Activated CD4-positive, alpha-beta memory T cell treated with anti-CD3 and anti-CD28 coated beads for 36 hours (primary cell): ENCODE results near the gene NDUFAF2. TPM values are rescaled to one million over a fixed set of nuclear protein-coding genes. Genes with fewer than 3 reads are reported as not detected.

ENCODE experiments used
- CTCF ChIA-PET: fragments of 350-600 bp; sonication (Branson Sonifier 250); formaldehyde crosslinking; loops from one replicate; lab custom pipeline; 2021; ENCODE audit warnings: antibody characterized with exemption, inconsistent platforms; lab: Charles Lee
- POLR2A ChIA-PET: fragments of 350-600 bp; sonication (Branson Sonifier 250); formaldehyde crosslinking; loops from one replicate; lab custom pipeline; 2021; ENCODE audit warnings: antibody characterized with exemption; lab: Charles Lee
- DNase-seq: peaks from one replicate; pipeline ENCODE4 v3.0.0-alpha.2; 2020
- H3K27ac Mint-ChIP-seq: one replicate; pipeline ENCODE4 v1.8.0; 2021; ENCODE audit warnings: mixed read lengths
- H3K27me3 Mint-ChIP-seq: one replicate; pipeline ENCODE4 v1.8.0; 2021; ENCODE audit warnings: mixed read lengths
- H3K36me3 Mint-ChIP-seq: one replicate; pipeline ENCODE4 v1.8.0; 2021; ENCODE audit warnings: mixed read lengths
- H3K4me1 Mint-ChIP-seq: one replicate; pipeline ENCODE4 v1.8.0; 2021; ENCODE audit warnings: low read depth, mixed read lengths
- H3K4me3 Mint-ChIP-seq: one replicate; pipeline ENCODE4 v1.8.0; 2021; ENCODE audit warnings: mild to moderate bottlenecking, mixed read lengths
- H3K9me3 Mint-ChIP-seq: one replicate; pipeline ENCODE4 v1.8.0; 2021; ENCODE audit warnings: mixed read lengths
- intact Hi-C: fragments of 100-400 bp; cut with micrococcal nuclease; formaldehyde crosslinking; loops from one replicate; pipeline ENCODE4 v1.15.1; 2023
- total RNA-seq, 2 experiments: library from RNA; stranded (reverse); gene quantifications; one replicate each; pipeline ENCODE4 v1.2.3, GENCODE V29; 2021

The NDUFAF2 gene
- total RNA-seq, 2 experiments from 2014 or later = 35.6 to 38.4 TPM

DNA sequence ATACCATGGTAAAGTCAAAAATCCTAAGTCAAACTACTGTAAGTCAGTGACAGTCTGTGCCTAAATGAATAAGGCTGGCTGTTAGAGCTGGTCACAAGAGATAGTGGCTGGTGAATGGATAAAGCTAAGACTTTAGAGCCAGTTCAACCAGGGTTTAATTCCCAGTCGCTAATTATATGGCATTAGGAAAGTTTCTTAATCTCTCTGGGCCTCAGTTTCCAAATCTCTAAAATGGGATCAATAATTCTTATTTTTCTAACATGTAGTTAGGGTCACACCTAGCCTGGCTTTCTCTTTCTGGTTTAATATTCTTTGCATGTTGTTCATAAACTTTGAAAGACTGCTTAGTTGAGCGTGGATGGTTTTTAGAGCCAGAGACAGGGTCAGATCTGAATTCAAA is 152.5 kb downstream of the NDUFAF2 start:
- Mint-ChIP-seq H3K27ac (no peak overlapping the region), H3K9me3 (peaks cover 7% of the 10 kb centered on the region), H3K27me3 (no peaks in the 10 kb centered on the region), H3K4me1 (no peaks in the 10 kb centered on the region), H3K4me3 (no peak overlapping the region), H3K36me3 (peaks cover 32% of the 10 kb centered on the region)
- ChIA-PET CTCF (no interaction called here), POLR2A (no interaction called here)
- intact Hi-C loops = no loop called here
- no peak for DNase-seq

- Mint-ChIP-seq H3K4me3 (no peak overlapping the region), H3K4me1 (no peaks in the 10 kb centered on the region), H3K27me3 (no peaks in the 10 kb centered on the region), H3K27ac (no peak overlapping the region), H3K9me3 (peaks cover 7% of the 10 kb centered on the region), H3K36me3 (peaks cover 32% of the 10 kb centered on the region)
- ChIA-PET POLR2A (no interaction called here), CTCF (no interaction called here)
- intact Hi-C loops = no loop called here
- no peak for DNase-seq
These were observed 153.4 kb downstream of the NDUFAF2 start for GRCh38 chr5:61098251-61098995.

DNA sequence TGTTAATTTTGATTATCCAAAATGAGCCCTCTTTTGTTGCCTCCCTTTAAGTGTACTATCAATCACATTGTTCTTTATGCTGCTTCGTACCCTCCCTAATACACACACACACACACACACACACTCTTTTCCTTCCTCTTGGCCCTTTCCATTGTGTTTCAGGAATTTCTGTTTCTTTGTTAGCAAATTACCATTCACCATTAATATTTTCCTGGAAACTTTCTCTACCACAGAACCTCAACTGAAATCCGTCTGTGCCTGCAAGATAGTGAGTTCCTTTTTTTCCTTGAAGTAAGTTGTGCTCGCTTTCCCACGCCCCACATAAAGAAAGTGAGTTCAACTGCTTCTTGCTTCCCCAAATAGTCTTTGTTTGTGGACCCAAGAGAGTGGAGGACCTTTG is 155.4 kb downstream of the NDUFAF2 start:
- POLR2A ChIA-PET = no interaction called here

DNA sequence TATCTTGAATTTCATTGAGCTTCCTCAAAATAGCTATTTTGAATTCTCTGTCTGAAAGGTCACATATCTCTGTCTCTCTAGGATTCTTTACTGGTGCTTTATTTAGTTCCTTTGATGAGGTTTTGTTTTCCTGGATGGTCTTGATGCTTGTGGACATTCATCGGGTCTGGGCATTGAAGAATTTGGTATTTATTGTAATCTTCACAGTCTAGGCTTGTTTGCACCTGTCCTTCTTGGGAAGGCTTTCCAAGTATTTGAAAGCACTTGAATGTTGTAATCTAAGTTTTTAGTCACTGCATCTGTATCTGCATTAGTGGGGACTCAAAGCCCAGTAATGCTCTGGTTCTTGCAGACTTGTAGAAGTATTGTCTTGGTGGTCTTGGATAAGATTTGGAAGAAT is 169.4 kb downstream of the NDUFAF2 start:
- CTCF ChIA-PET = no interaction called here
- H3K27ac Mint-ChIP-seq = no peak overlapping the region
- no peak for DNase-seq

More for the DNA sequence above, 155.4 kb downstream of the NDUFAF2 start:
- intact Hi-C loops = no loop called here
- Mint-ChIP-seq H3K9me3 (peaks cover 7% of the 10 kb centered on the region), H3K27ac (no peak overlapping the region), H3K4me1 (no peaks in the 10 kb centered on the region), H3K4me3 (no peak overlapping the region), H3K27me3 (no peaks in the 10 kb centered on the region), H3K36me3 (peaks cover 33% of the 10 kb centered on the region)
- DNase-seq = no peak
- CTCF ChIA-PET = no interaction called here

GRCh38 chr5:61115968-61116367 is 171.0 kb downstream of the NDUFAF2 start:
- intact Hi-C loops = no loop called here
- Mint-ChIP-seq H3K4me1 (no peaks in the 10 kb centered on the region), H3K36me3 (peaks cover 23% of the 10 kb centered on the region), H3K27me3 (no peaks in the 10 kb centered on the region), H3K9me3 (peaks cover 12% of the 10 kb centered on the region), H3K27ac (no peak overlapping the region), H3K4me3 (no peak overlapping the region)
- DNase-seq = no peak
- ChIA-PET CTCF (no interaction called here), POLR2A (no interaction called here)

More for the DNA sequence above, 169.4 kb downstream of the NDUFAF2 start:
- H3K9me3 Mint-ChIP-seq = peaks cover 12% of the 10 kb centered on the region
- no peaks in the 10 kb centered on the region for H3K4me1 Mint-ChIP-seq
- H3K4me3 Mint-ChIP-seq = no peak overlapping the region
- POLR2A ChIA-PET = no interaction called here
- intact Hi-C loops = no loop called here
- peaks cover 26% of the 10 kb centered on the region for H3K36me3 Mint-ChIP-seq
- no peaks in the 10 kb centered on the region for H3K27me3 Mint-ChIP-seq

DNA sequence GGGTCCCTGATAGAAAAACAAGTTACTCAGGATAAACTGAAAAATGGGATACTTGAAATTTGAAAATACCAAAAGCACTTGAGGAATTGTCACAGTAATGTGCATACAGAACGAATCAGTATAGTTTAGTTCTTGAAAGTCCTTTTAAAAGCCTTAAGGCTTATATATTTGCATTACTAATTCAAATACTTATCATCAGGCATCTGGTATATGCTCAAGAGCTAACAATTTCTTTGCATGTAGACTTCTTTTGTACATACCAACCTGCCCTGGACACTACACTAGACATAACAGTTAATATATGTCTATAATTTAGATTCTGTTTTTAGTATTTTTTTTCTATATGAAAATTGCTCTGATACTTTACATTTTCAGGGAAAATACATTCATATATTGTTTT is 174.1 kb downstream of the NDUFAF2 start:
- H3K9me3 Mint-ChIP-seq = no peaks in the 10 kb centered on the region
- H3K4me3 Mint-ChIP-seq = no peak overlapping the region
- H3K27ac Mint-ChIP-seq = no peak overlapping the region
- CTCF ChIA-PET = interaction anchor here (0.6 kb wide), 1 partner anchor 164 kb away, joined by 3 read pairs; no protein-coding TSS in a partner anchor
- no peak for DNase-seq
- peaks cover 8% of the 10 kb centered on the region for H3K36me3 Mint-ChIP-seq
- POLR2A ChIA-PET = no interaction called here
- intact Hi-C loops = no loop called here
- no peaks in the 10 kb centered on the region for H3K4me1 Mint-ChIP-seq
- H3K27me3 Mint-ChIP-seq = no peaks in the 10 kb centered on the region

DNA sequence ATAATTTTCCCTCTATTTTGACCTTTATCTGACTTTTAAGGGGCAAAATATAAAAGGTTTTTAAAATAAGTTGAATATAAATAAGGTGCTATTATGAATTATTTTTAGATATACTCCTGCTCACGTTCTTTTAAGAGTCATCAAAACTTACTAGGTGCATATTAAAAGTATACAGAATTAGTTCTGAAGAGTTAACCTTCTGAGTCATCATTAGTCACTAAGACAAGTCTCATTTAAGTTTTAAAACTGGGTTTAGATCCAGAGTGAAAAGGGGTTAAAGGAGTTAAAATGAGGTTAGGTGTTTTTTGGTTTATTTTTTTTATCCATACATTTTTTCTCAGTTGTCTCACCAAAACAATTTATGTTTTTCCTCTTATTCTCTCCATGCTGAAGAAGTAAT is 175.5 kb downstream of the NDUFAF2 start:
- H3K36me3 Mint-ChIP-seq = peaks cover 4% of the 10 kb centered on the region
- no peaks in the 10 kb centered on the region for H3K4me1 Mint-ChIP-seq
- intact Hi-C loops = no loop called here
- H3K4me3 Mint-ChIP-seq = no peak overlapping the region
- no peaks in the 10 kb centered on the region for H3K9me3 Mint-ChIP-seq
- H3K27ac Mint-ChIP-seq = no peak overlapping the region
- DNase-seq = no peak
- H3K27me3 Mint-ChIP-seq = no peaks in the 10 kb centered on the region
- CTCF ChIA-PET = no interaction called here
- POLR2A ChIA-PET = no interaction called here

DNA sequence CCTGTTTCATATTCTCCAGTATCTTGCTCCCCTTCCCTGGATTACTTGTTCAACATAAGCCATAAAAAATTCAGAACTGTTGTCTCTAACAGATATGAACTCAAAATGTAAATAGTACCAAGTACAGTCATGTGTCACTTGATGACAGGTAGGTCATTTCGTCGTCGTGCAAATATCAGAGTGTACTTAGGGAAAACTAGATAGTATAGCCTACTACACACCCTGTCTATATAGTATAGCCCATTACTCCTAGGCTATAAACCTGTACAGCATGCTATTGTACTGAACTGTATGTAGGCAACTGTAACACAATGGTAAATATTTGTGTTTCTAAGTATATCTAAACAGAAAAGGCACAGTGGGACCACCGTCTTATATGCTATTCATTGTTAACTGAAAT is 178.1 kb downstream of the NDUFAF2 start:
- intact Hi-C loops = no loop called here
- peaks cover 2% of the 10 kb centered on the region for H3K36me3 Mint-ChIP-seq
- POLR2A ChIA-PET = no interaction called here
- no peak for DNase-seq
- no peaks in the 10 kb centered on the region for H3K27me3 Mint-ChIP-seq
- no peak overlapping the region for H3K4me3 Mint-ChIP-seq
- no peaks in the 10 kb centered on the region for H3K9me3 Mint-ChIP-seq
- H3K4me1 Mint-ChIP-seq = no peaks in the 10 kb centered on the region
- CTCF ChIA-PET = no interaction called here
- H3K27ac Mint-ChIP-seq = no peak overlapping the region

DNA sequence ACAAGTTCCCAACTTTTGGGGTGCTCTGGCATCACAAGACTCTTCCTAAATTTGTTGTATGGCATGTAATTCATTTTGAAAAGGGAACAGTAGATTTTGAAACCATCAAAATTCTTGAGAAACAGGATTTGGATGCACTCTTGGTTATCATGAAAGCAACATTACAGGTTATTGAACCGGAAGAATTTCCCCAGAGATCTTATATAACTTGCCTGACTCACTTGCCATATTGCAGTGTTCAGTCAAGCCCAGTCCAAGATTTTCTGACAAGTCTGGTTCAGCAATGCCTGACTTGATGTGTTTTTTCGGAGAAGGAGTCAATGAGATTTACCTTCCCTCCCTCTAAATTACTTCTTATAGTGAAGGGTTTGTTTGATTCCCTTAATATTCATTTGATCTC is 185.3 kb downstream of the NDUFAF2 start:
- H3K9me3 Mint-ChIP-seq = no peaks in the 10 kb centered on the region
- CTCF ChIA-PET = no interaction called here
- H3K4me3 Mint-ChIP-seq = no peak overlapping the region
- H3K4me1 Mint-ChIP-seq = no peaks in the 10 kb centered on the region
- intact Hi-C loops = no loop called here
- H3K27me3 Mint-ChIP-seq = no peaks in the 10 kb centered on the region
- POLR2A ChIA-PET = no interaction called here
- no peaks in the 10 kb centered on the region for H3K36me3 Mint-ChIP-seq
- no peak overlapping the region for H3K27ac Mint-ChIP-seq
- no peak for DNase-seq

DNA sequence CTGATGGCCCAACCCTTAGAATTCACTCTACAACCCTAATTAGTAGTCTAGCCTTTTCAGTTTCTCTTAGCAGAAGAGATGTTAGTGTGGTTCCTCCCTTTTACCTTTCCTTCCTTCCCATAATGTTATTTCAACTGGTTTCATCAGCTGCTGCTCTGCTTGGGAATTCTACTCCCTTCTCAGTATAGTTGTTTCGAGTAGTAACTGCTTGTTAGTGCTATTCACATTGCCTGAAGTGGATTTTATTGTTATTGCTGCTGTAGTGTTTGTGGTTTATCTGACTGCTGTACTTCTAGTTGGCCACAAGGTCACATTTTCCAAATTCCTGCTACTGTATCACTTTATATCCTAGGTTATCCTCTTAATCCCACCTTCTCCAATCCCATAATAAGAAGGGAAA is 187.6 kb downstream of the NDUFAF2 start:
- Mint-ChIP-seq H3K27ac (no peak overlapping the region), H3K27me3 (no peaks in the 10 kb centered on the region), H3K36me3 (no peaks in the 10 kb centered on the region), H3K9me3 (no peaks in the 10 kb centered on the region), H3K4me3 (no peak overlapping the region), H3K4me1 (no peaks in the 10 kb centered on the region)
- DNase-seq = no peak
- ChIA-PET CTCF (no interaction called here), POLR2A (no interaction called here)
- intact Hi-C loops = no loop called here

DNA sequence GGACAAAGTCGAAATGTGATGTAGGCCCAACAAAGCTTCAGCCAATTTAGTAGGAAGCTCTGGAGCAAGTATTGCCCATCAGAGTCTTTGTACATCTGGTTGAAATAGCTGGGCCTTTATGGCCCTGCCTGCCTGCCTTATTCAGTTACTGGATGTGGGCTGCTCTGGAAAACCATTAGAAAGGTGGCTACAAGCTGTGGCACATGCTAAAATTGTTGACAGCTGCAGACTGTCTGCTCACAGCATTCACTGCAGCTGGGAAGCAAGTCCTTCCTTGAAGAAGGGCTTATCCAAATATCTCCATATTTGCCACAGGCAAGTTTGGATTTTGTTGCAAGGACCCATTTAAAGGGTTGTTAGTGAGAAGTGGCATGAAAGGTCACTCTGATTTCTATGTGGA is 192.8 kb downstream of the NDUFAF2 start:
- CTCF ChIA-PET = no interaction called here
- Mint-ChIP-seq H3K4me3 (no peak overlapping the region), H3K27me3 (no peaks in the 10 kb centered on the region), H3K4me1 (no peaks in the 10 kb centered on the region), H3K36me3 (no peaks in the 10 kb centered on the region), H3K9me3 (no peaks in the 10 kb centered on the region), H3K27ac (no peak overlapping the region)
- DNase-seq = no peak
- intact Hi-C loops = no loop called here
- POLR2A ChIA-PET = interaction anchor here (1.0 kb wide), 1 partner anchor 16 kb away, joined by 3 read pairs; no protein-coding TSS in a partner anchor

DNA sequence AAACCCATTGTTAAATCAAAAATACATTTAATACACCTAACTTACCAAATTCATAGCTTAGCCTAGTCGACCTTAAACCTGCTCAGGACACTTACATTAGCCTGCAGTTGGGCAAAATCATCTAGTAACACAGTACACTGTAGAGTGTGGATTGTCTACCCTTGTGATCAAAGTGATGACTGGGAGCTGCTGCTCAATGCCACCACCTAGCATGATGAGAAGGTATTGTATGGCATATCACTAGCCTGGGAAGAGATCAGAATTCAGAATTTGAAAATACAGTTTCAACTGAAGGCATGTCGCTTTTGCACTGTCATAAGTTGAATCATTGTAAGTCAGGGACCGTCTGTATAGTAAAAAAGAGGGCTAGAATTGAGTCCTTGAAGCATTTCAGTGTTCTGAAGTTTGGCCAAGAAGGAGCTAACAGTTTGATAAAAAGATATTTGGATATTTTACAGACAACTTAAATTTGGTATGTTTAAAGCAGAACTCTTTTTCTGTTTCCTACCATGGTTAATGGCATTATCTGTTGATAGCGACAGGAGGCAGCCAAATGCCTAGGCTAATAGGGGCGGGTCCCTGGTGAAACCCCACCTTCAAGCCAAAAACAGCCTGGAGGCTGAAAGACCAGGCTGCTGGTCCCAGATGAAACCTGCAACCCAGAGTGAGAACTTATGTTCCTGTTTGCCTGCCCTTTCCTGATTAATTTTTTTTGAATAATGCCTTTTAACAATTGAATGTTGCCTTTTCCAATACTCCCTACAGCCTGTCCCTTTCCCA is 194.3 kb downstream of the NDUFAF2 start:
- ChIA-PET POLR2A (no interaction called here), CTCF (no interaction called here)
- Mint-ChIP-seq H3K27me3 (no peaks in the 10 kb centered on the region), H3K36me3 (no peaks in the 10 kb centered on the region), H3K4me3 (no peak overlapping the region), H3K9me3 (no peaks in the 10 kb centered on the region), H3K27ac (no peak overlapping the region), H3K4me1 (no peaks in the 10 kb centered on the region)
- intact Hi-C loops = no loop called here
- DNase-seq = no peak
